ES-I3 (cell line): ENCODE measurements around the gene ETV7.
"Not testable (repeated sequence)": the region's sequence is repeated elsewhere in the genome, so short reads cannot be mapped to it uniquely, and the experiment has no call there.

Experiments
- H3K36me3 ChIP-seq: 2 replicates; pipeline ENCODE4 v1.6.1; 2013; ENCODE audit warnings: mild to moderate bottlenecking, low read length, control low read depth, moderate library complexity; ENCODE audit not compliant: insufficient read depth
- H3K4me1 ChIP-seq: 2 replicates; pipeline ENCODE4 v1.6.1; 2013; ENCODE audit warnings: mild to moderate bottlenecking, control low read depth, low read length; ENCODE audit not compliant: insufficient read depth
- H3K9ac ChIP-seq: 2 replicates; pipeline ENCODE4 v1.6.1; 2013; ENCODE audit warnings: low read depth, mild to moderate bottlenecking, low read length, moderate library complexity
- H3K9me3 ChIP-seq: 2 replicates; pipeline ENCODE4 v1.6.1; 2013; ENCODE audit warnings: mild to moderate bottlenecking, low read length, moderate library complexity; ENCODE audit not compliant: control insufficient read depth, insufficient read depth

Gene ETV7

GRCh38 chr6:36347621-36348020, 39.8 kb downstream of the ETV7 start:
- H3K9me3 ChIP-seq: no peaks in the 10 kb centered on the region

GRCh38 chr6:36346486-36347273, 40.8 kb downstream of the ETV7 start:
- Histone ChIP-seq H3K36me3 (no peaks in the 10 kb centered on the region), H3K9ac (no peak overlapping the region), H3K9me3 (no peaks in the 10 kb centered on the region), H3K4me1 (peaks cover 10% of the 10 kb centered on the region; the same call in 1 of the 2 replicates)

More at GRCh38 chr6:36347621-36348020, 39.8 kb downstream of the ETV7 start:
- Histone ChIP-seq H3K36me3 (no peaks in the 10 kb centered on the region), H3K4me1 (peaks cover 10% of the 10 kb centered on the region; the same call in 1 of the 2 replicates), H3K9ac (no peak overlapping the region)

- no peaks in the 10 kb centered on the region for H3K36me3 ChIP-seq
- H3K9ac ChIP-seq: no peak overlapping the region
- peaks cover 10% of the 10 kb centered on the region; the same call in 1 of the 2 replicates for H3K4me1 ChIP-seq
- no peaks in the 10 kb centered on the region for H3K9me3 ChIP-seq
These were observed 41.6 kb downstream of the ETV7 start for GRCh38 chr6:36345681-36346466.

GRCh38 chr6:36343109-36343680, 44.3 kb downstream of the ETV7 start:
- Histone ChIP-seq H3K9ac (no peak overlapping the region), H3K4me1 (peaks cover 10% of the 10 kb centered on the region; the same call in 1 of the 2 replicates), H3K9me3 (no peaks in the 10 kb centered on the region), H3K36me3 (no peaks in the 10 kb centered on the region)

GRCh38 chr6:36340618-36341454, 46.6 kb downstream of the ETV7 start:
- H3K4me1 ChIP-seq: peaks cover 4% of the 10 kb centered on the region; the same call in 1 of the 2 replicates
- no peaks in the 10 kb centered on the region for H3K9me3 ChIP-seq
- peak overlapping the region; percentile 60; the same call in 1 of the 2 replicates for H3K9ac ChIP-seq
- no peaks in the 10 kb centered on the region for H3K36me3 ChIP-seq

- H3K9me3 ChIP-seq: no peaks in the 10 kb centered on the region
- H3K9ac ChIP-seq: peak overlapping the region; percentile 60; the same call in 1 of the 2 replicates
- H3K36me3 ChIP-seq: no peaks in the 10 kb centered on the region
- no peaks in the 10 kb centered on the region for H3K4me1 ChIP-seq
These were observed 47.2 kb downstream of the ETV7 start for GRCh38 chr6:36340306-36340617.

- Histone ChIP-seq H3K36me3 (no peaks in the 10 kb centered on the region), H3K9ac (no peak overlapping the region), H3K9me3 (no peaks in the 10 kb centered on the region), H3K4me1 (no peaks in the 10 kb centered on the region; the same call in 1 of the 2 replicates)
These were observed 48.3 kb downstream of the ETV7 start for GRCh38 chr6:36339146-36339545.

GRCh38 chr6:36338223-36338622, 49.2 kb downstream of the ETV7 start:
- H3K9ac ChIP-seq, H3K36me3 ChIP-seq, H3K4me1 ChIP-seq, H3K9me3 ChIP-seq: not testable (repeated sequence)

- Histone ChIP-seq H3K9ac (no peak overlapping the region), H3K4me1 (no peaks in the 10 kb centered on the region; the same call in 1 of the 2 replicates), H3K36me3 (no peaks in the 10 kb centered on the region), H3K9me3 (no peaks in the 10 kb centered on the region)
These were observed 49.7 kb downstream of the ETV7 start for GRCh38 chr6:36337814-36338213.

GRCh38 chr6:36336779-36337241, 50.7 kb downstream of the ETV7 start, which contains the start of gene BNIP5:
Gene BNIP5 (minus strand): TSS chr6:36336888. CDS start chr6:36330690, 6,198 bp downstream.
- Histone ChIP-seq H3K36me3 (no peaks in the 10 kb centered on the region), H3K4me1 (no peaks in the 10 kb centered on the region; the same call in 1 of the 2 replicates), H3K9ac (no peak within 1 kb of the TSS), H3K9me3 (no peaks in the 10 kb centered on the region)

- Histone ChIP-seq H3K9me3 (no peaks in the 10 kb centered on the region), H3K4me1 (no peaks in the 10 kb centered on the region; the same call in 1 of the 2 replicates), H3K36me3 (no peaks in the 10 kb centered on the region), H3K9ac (no peak overlapping the region)
These were observed 51.2 kb downstream of the ETV7 start for GRCh38 chr6:36336208-36336710.

GRCh38 chr6:36335465-36336207, 51.8 kb downstream of the ETV7 start:
- Histone ChIP-seq H3K4me1 (no peaks in the 10 kb centered on the region; the same call in 1 of the 2 replicates), H3K36me3 (no peaks in the 10 kb centered on the region), H3K9me3 (no peaks in the 10 kb centered on the region), H3K9ac (no peak overlapping the region)

GRCh38 chr6:36334832-36335459, 52.5 kb downstream of the ETV7 start:
- Histone ChIP-seq H3K9me3 (no peaks in the 10 kb centered on the region), H3K36me3 (no peaks in the 10 kb centered on the region), H3K4me1 (no peaks in the 10 kb centered on the region; the same call in 1 of the 2 replicates), H3K9ac (no peak overlapping the region)
